ENCODE results near the gene TIMP2. TPM values are rescaled to one million over a fixed set of nuclear protein-coding genes. Genes with fewer than 3 reads are reported as not detected.

Gene TIMP2, protein sequence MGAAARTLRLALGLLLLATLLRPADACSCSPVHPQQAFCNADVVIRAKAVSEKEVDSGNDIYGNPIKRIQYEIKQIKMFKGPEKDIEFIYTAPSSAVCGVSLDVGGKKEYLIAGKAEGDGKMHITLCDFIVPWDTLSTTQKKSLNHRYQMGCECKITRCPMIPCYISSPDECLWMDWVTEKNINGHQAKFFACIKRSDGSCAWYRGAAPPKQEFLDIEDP
- 89.2 TPM for polyA plus RNA-seq
- long read RNA-seq, donor 1, transcript TIMP2-201 (5 exons, 3,652 nt): major isoform, 21 of 22 reads
- long read RNA-seq, donor 1, partial matches to known transcripts: 0 of 22 reads
- long read RNA-seq, donor 1, other reads (novel, unspliced or antisense): 0 of 22 reads
- long read RNA-seq, donor 2, transcript TIMP2-201 (5 exons, 3,652 nt): major isoform, 44 of 56 reads
- long read RNA-seq, donor 2, partial matches to known transcripts: 10 of 56 reads
- long read RNA-seq, donor 2, other reads (novel, unspliced or antisense): 0 of 56 reads
- long read RNA-seq, donor 3: 0 reads
- long read RNA-seq, donor 4, partial matches to known transcripts: 0 of 2 reads
- long read RNA-seq, donor 4, other reads (novel, unspliced or antisense): 0 of 2 reads
- long read RNA-seq, donor 5, transcript TIMP2-201 (5 exons, 3,652 nt): major isoform, 22 of 23 reads
- long read RNA-seq, donor 5, partial matches to known transcripts: 0 of 23 reads
- long read RNA-seq, donor 5, other reads (novel, unspliced or antisense): 0 of 23 reads
- long read RNA-seq, donor 6, transcript TIMP2-201 (5 exons, 3,652 nt): major isoform, 38 of 48 reads
- long read RNA-seq, donor 6, partial matches to known transcripts: 9 of 48 reads
- long read RNA-seq, donor 6, other reads (novel, unspliced or antisense): 0 of 48 reads
- long read RNA-seq, donor 7, transcript TIMP2-201 (5 exons, 3,652 nt): major isoform, 26 of 26 reads
- long read RNA-seq, donor 7, partial matches to known transcripts: 0 of 26 reads
- long read RNA-seq, donor 7, other reads (novel, unspliced or antisense): 0 of 26 reads
- long read RNA-seq, donor 8, transcript TIMP2-201 (5 exons, 3,652 nt): major isoform, 42 of 45 reads
- long read RNA-seq, donor 8, partial matches to known transcripts: 0 of 45 reads
- long read RNA-seq, donor 8, other reads (novel, unspliced or antisense): 0 of 45 reads
- long read RNA-seq, donor 9, transcript TIMP2-201 (5 exons, 3,652 nt): major isoform, 28 of 28 reads
- long read RNA-seq, donor 9, partial matches to known transcripts: 0 of 28 reads
- long read RNA-seq, donor 9, other reads (novel, unspliced or antisense): 0 of 28 reads
- long read RNA-seq, donor 10, transcript TIMP2-201 (5 exons, 3,652 nt): major isoform, 38 of 38 reads
- long read RNA-seq, donor 10, partial matches to known transcripts: 0 of 38 reads
- long read RNA-seq, donor 10, other reads (novel, unspliced or antisense): 0 of 38 reads
- long read RNA-seq, donor 11, transcript TIMP2-201 (5 exons, 3,652 nt): major isoform, 33 of 34 reads
- long read RNA-seq, donor 11, partial matches to known transcripts: 0 of 34 reads
- long read RNA-seq, donor 11, other reads (novel, unspliced or antisense): 0 of 34 reads

DNA sequence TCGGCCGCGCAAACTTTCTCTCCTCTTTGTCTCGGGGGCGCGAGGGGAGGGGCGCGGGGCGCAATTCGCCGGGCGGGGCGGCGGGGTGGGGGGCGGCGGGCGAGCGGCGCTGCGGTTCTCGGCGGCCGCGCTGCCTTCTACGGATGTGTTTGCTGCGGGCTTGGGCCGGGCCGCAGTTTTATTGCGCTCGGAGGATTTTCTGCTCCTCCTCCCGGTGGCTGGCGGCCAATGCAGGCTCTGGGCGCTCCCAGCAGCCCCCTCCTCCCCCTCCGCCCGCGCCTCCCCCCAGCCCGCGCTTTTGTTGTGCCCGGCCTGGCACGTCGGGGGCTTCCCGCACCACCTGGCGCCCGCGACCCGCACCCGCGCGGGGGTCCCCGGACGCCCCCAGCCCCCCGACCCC, at the start of gene TIMP2:
TSS of gene TIMP2 (minus strand) at position 154 of the 400 bp plus-strand sequence. CDS start 299 bp downstream, outside the sequence.
- Histone ChIP-seq H3K27me3 (ENCODE audit: control insufficient read depth, insufficient read depth, low read length) (peaks cover 2% of the 10 kb centered on the region), H3K9me3 (ENCODE audit: control insufficient read depth, low read depth, low read length) (no peaks in the 10 kb centered on the region), H3K4me1 (ENCODE audit: control insufficient read depth, insufficient read depth, low read length) (peaks cover 27% of the 10 kb centered on the region), H3K4me3 (ENCODE audit: low read length) (peak within 1 kb of the TSS; percentile 61), H3K27ac (ENCODE audit: low read length) (peak within 1 kb of the TSS; percentile 86), H3K36me3 (ENCODE audit: control insufficient read depth, insufficient read depth, low read length) (no peaks in the 10 kb centered on the region)
- DNase-seq: peak; percentile 79 to 81
- no CpG with 5 or more reads among the region's 52 CpGs for WGBS (ENCODE audit: insufficient coverage, low lambda C conversion rate)

DNA sequence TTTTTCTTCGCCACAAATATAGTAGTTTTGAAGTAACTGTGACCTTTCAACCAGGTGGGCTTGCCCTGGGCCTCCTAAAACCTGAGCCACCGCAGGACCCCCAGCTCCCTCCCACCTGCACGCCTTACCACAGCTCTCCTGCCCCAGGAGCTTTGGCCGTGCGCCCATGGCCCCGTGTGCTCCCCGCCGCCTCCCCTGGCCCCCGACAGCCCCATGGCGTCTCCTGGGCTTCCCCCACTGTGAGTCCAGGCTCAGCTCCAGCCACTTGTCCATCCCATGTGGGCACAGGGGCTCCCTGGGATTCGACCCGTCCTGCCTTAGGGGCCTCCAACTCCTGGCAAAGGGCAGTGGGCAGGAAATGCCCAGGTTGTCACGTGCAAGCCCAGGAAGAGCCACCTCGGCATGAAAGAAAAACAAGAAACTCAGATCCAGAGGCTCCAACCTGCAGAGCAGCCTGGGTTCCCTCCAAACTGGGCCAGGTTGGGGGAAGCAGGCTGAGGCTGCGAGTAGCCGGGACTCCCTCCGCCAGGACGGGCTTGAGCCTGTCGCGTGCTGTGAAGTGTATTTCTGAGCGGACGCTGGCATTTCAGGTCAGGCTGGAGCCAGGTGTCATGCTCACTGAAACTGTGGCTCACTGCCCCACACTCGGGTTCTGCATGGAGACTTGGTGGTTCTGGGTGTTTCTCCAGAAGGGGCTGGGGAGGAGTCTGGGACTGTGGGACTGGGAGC, 48.8 kb upstream of the TIMP2 start:
- Histone ChIP-seq H3K4me3 (ENCODE audit: low read length) (no peak overlapping the region), H3K27me3 (ENCODE audit: control insufficient read depth, insufficient read depth, low read length) (no peaks in the 10 kb centered on the region), H3K27ac (ENCODE audit: low read length) (no peak overlapping the region), H3K9me3 (ENCODE audit: control insufficient read depth, low read depth, low read length) (no peaks in the 10 kb centered on the region), H3K36me3 (ENCODE audit: control insufficient read depth, insufficient read depth, low read length) (peaks cover 63% of the 10 kb centered on the region), H3K4me1 (ENCODE audit: control insufficient read depth, insufficient read depth, low read length) (peaks cover 46% of the 10 kb centered on the region)
- no peak for DNase-seq
- WGBS (ENCODE audit: insufficient coverage, low lambda C conversion rate): 0% methylated on average over 1 of the region's 23 CpGs

DNA sequence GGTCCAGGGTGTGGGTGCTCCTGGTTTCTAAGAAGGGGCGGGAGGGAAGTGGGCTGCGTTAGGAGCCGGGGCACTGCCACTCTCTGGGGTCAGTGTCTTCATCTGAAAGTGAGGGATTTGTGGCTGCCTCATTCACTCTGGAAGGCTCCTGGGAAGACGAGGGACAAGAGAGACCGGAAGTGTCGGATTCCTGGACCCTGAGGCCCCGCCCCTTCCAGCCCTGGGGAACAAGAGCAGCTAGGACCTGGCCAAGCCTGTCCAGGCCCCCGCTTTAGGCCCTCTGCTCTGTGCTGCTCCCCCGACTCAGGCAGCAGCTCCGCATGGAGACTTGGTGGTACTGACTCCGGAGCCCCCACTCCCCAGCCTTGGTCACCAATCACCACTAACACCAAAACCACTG, 48.0 kb upstream of the TIMP2 start:
- no peak overlapping the region for H3K4me3 ChIP-seq (ENCODE audit: low read length)
- H3K27me3 ChIP-seq (ENCODE audit: control insufficient read depth, insufficient read depth, low read length): no peaks in the 10 kb centered on the region
- H3K36me3 ChIP-seq (ENCODE audit: control insufficient read depth, insufficient read depth, low read length): peaks cover 70% of the 10 kb centered on the region
- H3K9me3 ChIP-seq (ENCODE audit: control insufficient read depth, low read depth, low read length): no peaks in the 10 kb centered on the region
- peaks cover 39% of the 10 kb centered on the region for H3K4me1 ChIP-seq (ENCODE audit: control insufficient read depth, insufficient read depth, low read length)
- no peak overlapping the region for H3K27ac ChIP-seq (ENCODE audit: low read length)
- no peak for DNase-seq
- WGBS (ENCODE audit: insufficient coverage, low lambda C conversion rate): no CpG with 5 or more reads among the region's 11 CpGs

DNA sequence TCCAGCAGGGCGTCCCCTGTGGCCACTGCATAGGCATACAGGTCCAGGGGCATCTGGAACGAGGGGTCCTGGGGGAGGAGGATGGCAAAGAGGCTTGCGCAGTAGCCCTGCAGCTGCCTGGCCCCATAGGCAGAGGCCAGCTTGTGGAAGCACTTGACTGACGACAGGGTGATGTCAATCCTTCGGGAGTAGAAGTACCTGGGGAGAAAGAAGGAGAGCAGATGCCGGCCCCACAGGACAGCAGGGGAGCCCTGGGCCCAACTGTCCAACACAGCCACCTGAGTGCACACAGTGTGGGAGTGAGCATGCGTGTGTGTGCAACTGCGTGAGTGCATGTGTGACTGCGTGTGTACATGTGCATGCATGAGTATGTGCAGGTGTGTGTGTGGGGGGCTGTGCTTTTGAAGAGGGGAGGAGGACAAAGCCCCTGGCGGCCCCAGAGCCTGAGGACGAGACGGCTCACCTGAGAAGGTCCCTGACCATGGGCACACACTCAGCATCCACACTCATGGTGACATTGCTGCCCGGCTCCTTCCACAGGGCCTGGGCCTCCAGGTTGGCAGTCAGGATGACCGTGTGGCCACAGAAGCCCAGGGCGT, 47.4 kb upstream of the TIMP2 start:
- WGBS (ENCODE audit: insufficient coverage, low lambda C conversion rate): no CpG with 5 or more reads among the region's 15 CpGs
- Histone ChIP-seq H3K36me3 (ENCODE audit: control insufficient read depth, insufficient read depth, low read length) (peaks cover 76% of the 10 kb centered on the region), H3K4me1 (ENCODE audit: control insufficient read depth, insufficient read depth, low read length) (peaks cover 33% of the 10 kb centered on the region), H3K4me3 (ENCODE audit: low read length) (no peak overlapping the region), H3K27me3 (ENCODE audit: control insufficient read depth, insufficient read depth, low read length) (no peaks in the 10 kb centered on the region), H3K27ac (ENCODE audit: low read length) (no peak overlapping the region), H3K9me3 (ENCODE audit: control insufficient read depth, low read depth, low read length) (no peaks in the 10 kb centered on the region)
- no peak for DNase-seq

DNA sequence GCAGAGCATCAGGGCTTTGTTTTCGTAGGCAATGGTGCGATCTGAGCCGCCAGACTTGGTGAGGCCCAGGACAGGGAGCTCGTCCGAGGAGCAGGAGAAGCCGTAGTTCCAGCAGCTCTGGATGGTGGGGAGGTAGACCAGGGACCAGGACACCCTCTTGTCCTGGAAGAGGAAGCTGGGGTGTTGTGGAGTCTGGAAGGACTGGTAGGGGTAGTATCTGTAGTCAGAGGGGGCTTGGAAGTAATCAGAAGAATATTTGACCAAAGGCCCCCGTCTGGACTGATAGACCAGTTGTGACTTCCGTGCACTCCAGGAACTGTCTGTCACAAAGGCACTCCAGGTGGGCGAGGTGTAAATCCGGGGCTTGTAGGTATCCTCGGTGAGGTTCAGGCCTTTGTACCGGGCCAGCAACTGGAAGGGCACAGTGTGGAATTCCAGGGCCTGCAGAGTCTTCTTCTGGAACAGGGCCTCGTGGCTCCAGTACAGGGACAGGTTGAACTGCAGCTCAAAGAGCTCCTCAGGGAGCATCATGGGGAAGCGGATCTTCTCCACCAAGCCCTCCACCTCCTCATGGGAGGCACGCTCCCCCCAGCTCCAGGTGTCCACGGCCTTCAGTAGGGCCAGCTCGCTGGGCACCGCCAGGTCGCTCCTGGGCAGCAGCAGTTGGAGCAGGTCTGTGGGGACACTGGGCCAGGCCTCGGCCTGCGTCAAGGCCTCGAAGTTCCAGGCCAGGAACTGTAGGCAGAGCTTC, 46.7 kb upstream of the TIMP2 start:
- Histone ChIP-seq H3K27ac (ENCODE audit: low read length) (no peak overlapping the region), H3K36me3 (ENCODE audit: control insufficient read depth, insufficient read depth, low read length) (peaks cover 82% of the 10 kb centered on the region), H3K4me1 (ENCODE audit: control insufficient read depth, insufficient read depth, low read length) (peaks cover 26% of the 10 kb centered on the region), H3K4me3 (ENCODE audit: low read length) (no peak overlapping the region), H3K27me3 (ENCODE audit: control insufficient read depth, insufficient read depth, low read length) (no peaks in the 10 kb centered on the region), H3K9me3 (ENCODE audit: control insufficient read depth, low read depth, low read length) (no peaks in the 10 kb centered on the region)
- DNase-seq: no peak
- WGBS (ENCODE audit: insufficient coverage, low lambda C conversion rate): no CpG with 5 or more reads among the region's 22 CpGs

DNA sequence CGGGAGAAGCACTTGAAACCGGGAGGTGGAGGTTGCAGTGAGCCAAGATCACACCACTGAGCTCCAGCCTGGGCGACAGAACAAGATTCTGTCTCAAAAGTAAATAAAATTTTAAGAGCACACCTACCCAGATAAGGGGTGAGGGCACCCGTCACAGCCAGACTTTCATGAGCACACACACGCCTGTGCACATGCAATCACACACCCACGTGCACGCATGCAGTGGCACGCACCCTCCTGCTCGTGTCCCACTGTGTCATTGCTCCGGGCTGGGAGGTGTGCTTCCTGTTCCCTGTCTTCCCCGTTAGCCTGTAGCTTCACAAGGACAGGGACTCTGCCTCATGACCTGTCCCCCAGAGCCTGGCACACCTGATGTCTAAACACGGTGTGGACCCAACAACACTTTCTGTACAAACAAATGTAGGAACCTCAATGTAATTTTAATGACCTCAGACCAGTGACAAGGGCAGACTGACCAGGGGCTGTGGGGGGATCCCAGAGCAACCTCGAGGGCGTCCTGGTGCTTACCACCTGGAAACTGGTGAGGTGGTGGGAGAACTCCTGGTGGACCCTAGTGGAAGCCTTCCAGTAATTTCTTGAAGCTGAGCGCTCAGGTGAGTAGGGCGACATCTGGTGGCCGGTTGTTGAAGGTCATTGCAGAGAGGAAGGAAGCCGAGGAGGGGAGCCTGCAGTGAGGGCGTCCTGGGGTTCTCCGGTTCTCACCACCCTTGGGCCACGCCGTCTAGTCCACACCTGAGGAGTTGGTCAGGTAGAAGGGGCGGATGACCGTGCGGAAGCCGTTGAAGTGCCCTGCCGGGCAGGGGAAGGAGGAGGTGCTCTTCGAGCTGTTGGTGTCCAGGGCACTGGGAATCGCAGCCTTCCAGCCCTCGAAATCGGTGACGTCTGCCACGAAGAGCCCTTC, 45.9 kb upstream of the TIMP2 start:
- Histone ChIP-seq H3K4me1 (ENCODE audit: control insufficient read depth, insufficient read depth, low read length) (peaks cover 18% of the 10 kb centered on the region), H3K27me3 (ENCODE audit: control insufficient read depth, insufficient read depth, low read length) (no peaks in the 10 kb centered on the region), H3K27ac (ENCODE audit: low read length) (no peak overlapping the region), H3K36me3 (ENCODE audit: control insufficient read depth, insufficient read depth, low read length) (peaks cover 77% of the 10 kb centered on the region), H3K9me3 (ENCODE audit: control insufficient read depth, low read depth, low read length) (no peaks in the 10 kb centered on the region), H3K4me3 (ENCODE audit: low read length) (no peak overlapping the region)
- WGBS (ENCODE audit: insufficient coverage, low lambda C conversion rate): 80% methylated on average over 1 of the region's 33 CpGs
- DNase-seq: peak; percentile 62 to 63

DNA sequence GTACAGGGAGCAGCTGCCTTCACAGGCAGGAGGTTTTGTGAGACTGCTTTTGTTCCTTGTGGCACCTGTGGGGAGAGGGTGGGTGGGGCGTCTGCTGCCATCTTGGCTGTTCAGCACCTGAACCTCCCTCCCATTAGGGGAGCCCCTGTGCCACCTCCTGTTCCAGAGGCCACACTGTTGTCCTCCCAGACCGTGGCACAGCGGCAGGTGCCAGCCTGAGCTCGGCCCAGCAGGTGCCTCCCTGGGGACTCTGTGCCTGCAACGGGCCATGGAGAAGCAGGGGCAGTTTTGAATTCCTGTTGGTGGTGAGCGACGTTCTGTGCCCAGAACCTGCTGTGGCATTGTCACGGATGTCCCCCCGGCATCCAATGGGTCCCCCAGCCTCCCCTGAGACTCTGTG, 44.7 kb upstream of the TIMP2 start:
- Histone ChIP-seq H3K27ac (ENCODE audit: low read length) (no peak overlapping the region), H3K4me1 (ENCODE audit: control insufficient read depth, insufficient read depth, low read length) (peaks cover 10% of the 10 kb centered on the region), H3K9me3 (ENCODE audit: control insufficient read depth, low read depth, low read length) (no peaks in the 10 kb centered on the region), H3K27me3 (ENCODE audit: control insufficient read depth, insufficient read depth, low read length) (no peaks in the 10 kb centered on the region), H3K36me3 (ENCODE audit: control insufficient read depth, insufficient read depth, low read length) (peaks cover 73% of the 10 kb centered on the region), H3K4me3 (ENCODE audit: low read length) (no peak overlapping the region)
- DNase-seq: no peak
- WGBS (ENCODE audit: insufficient coverage, low lambda C conversion rate): no CpG with 5 or more reads among the region's 9 CpGs

DNA sequence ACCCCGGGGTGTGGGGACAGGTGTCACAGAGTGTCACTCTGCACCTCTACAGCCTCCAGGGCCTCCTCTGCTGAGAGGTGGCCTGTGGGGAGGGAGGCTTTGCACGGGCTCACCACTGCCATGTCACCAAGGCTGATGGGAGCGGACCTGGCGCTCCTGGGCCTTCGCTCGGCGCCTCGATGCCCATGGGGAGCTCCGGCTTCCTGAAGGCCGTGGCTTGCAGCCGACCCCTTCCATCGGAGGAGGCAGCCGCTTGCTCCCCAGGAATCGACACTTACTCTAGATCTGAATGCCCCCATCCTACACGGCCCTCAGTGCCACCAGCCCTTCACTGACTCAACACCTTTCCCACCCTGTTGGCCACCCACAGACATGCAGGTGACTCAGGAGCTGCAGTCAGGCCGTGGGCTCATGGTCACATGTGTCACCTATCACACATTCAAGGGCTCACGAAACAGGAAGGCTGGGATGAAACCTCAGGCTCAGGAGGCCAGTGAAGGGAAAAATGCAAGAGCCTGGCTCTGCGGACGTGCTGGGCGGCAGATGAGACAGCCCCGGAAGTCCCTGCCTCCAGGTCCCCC, 42.7 kb upstream of the TIMP2 start:
- WGBS (ENCODE audit: insufficient coverage, low lambda C conversion rate): no CpG with 5 or more reads among the region's 21 CpGs
- Histone ChIP-seq H3K27me3 (ENCODE audit: control insufficient read depth, insufficient read depth, low read length) (no peaks in the 10 kb centered on the region), H3K4me1 (ENCODE audit: control insufficient read depth, insufficient read depth, low read length) (peaks cover 11% of the 10 kb centered on the region), H3K36me3 (ENCODE audit: control insufficient read depth, insufficient read depth, low read length) (peaks cover 57% of the 10 kb centered on the region), H3K4me3 (ENCODE audit: low read length) (no peak overlapping the region), H3K27ac (ENCODE audit: low read length) (no peak overlapping the region), H3K9me3 (ENCODE audit: control insufficient read depth, low read depth, low read length) (no peaks in the 10 kb centered on the region)
- no peak for DNase-seq
